DOHH2 (cell line): Measurements from ENCODE around the gene MRC2.
"Not testable (repeated sequence)": the region's sequence is repeated elsewhere in the genome, so short reads cannot be mapped to it uniquely, and the experiment has no call there.

Source experiments
- H3F3A ChIP-seq: fragments of 200-600 bp; sonication (generic), shearing (Covaris generic); 2 replicates; pipeline ENCODE4 v1.6.0; 2016; ENCODE audit warnings: antibody characterized with exemption, mild to moderate bottlenecking; ENCODE audit not compliant: control insufficient read depth, insufficient read depth
- H3K27ac ChIP-seq: fragments of 200-600 bp; sonication (generic); 2 replicates; pipeline ENCODE4 v1.5.1; 2014; ENCODE audit warnings: low read depth, mild to moderate bottlenecking, low read length, moderate library complexity
- H3K27me3 ChIP-seq: fragments of 200-600 bp; sonication (generic); 2 replicates; pipeline ENCODE4 v1.6.1; 2014; ENCODE audit warnings: mild to moderate bottlenecking, low read length, mixed read lengths; ENCODE audit not compliant: control insufficient read depth
- H3K36me3 ChIP-seq: fragments of 200-600 bp; sonication (generic); 2 replicates; pipeline ENCODE4 v1.6.1; 2014; ENCODE audit warnings: mild to moderate bottlenecking, low read length, moderate library complexity, mixed read lengths; ENCODE audit not compliant: control insufficient read depth
- H3K4me1 ChIP-seq: fragments of 200-600 bp; sonication (generic); 2 replicates; pipeline ENCODE4 v1.6.1; 2014; ENCODE audit warnings: mild to moderate bottlenecking, low read length, mixed read lengths; ENCODE audit not compliant: control insufficient read depth
- H3K4me2 ChIP-seq: fragments of 200-600 bp; sonication (generic); 2 replicates; pipeline ENCODE4 v1.6.0; 2014; ENCODE audit warnings: mild to moderate bottlenecking, low read length, moderate library complexity
- H3K4me3 ChIP-seq: fragments of 200-600 bp; sonication (generic); 2 replicates; pipeline ENCODE4 v1.5.1; 2014; ENCODE audit warnings: mild to moderate bottlenecking, low read length, mixed read lengths
- H3K79me2 ChIP-seq: fragments of 200-600 bp; sonication (generic); 2 replicates; pipeline ENCODE4 v1.6.1; 2014; ENCODE audit warnings: mild to moderate bottlenecking, low read length, mixed read lengths; ENCODE audit not compliant: control insufficient read depth
- H3K9me2 ChIP-seq: fragments of 200-600 bp; sonication (generic); replicated peaks from 2 replicates; pipeline ENCODE4 v1.6.1; 2014; ENCODE audit warnings: mild to moderate bottlenecking, low read length, mixed read lengths; ENCODE audit not compliant: control insufficient read depth
- H3K9me3 ChIP-seq: fragments of 200-600 bp; sonication (generic); 2 replicates; pipeline ENCODE4 v1.6.1; 2014; ENCODE audit warnings: antibody characterized with exemption, low read length, mixed read lengths; ENCODE audit not compliant: control insufficient read depth, insufficient read depth
- H4K20me1 ChIP-seq: fragments of 200-600 bp; sonication (generic); 2 replicates; pipeline ENCODE4 v1.6.0; 2014; ENCODE audit warnings: low read depth, mild to moderate bottlenecking, antibody characterized with exemption, low read length, moderate library complexity; ENCODE audit not compliant: control insufficient read depth, insufficient read depth
- CTCF ChIP-seq: fragments of 200-600 bp; sonication (generic); IDR thresholded peaks from one replicate; pipeline ENCODE4 v1.5.1; 2014; ENCODE audit warnings: antibody characterized with exemption, mild to moderate bottlenecking, low read depth, low read length; ENCODE audit not compliant: poor library complexity, severe bottlenecking
- EZH2phosphoT487 ChIP-seq: fragments of 200-600 bp; sonication (generic); IDR thresholded peaks from 2 replicates; pipeline ENCODE4 v1.6.1; 2017; ENCODE audit warnings: borderline replicate concordance, mild to moderate bottlenecking, antibody characterized with exemption, low read length, moderate library complexity, mixed read lengths

Gene MRC2

GRCh38 chr17:62692159-62692651 lies 64.7 kb downstream of the MRC2 start:
- H3K4me3 ChIP-seq = no peak overlapping the region
- TF ChIP-seq CTCF (no peak), EZH2phosphoT487 (no peak)
- H3K79me2 ChIP-seq = no peaks in the 10 kb centered on the region
- H3K9me2 ChIP-seq = no peaks in the 10 kb centered on the region
- no peaks in the 10 kb centered on the region for H3F3A ChIP-seq
- no peaks in the 10 kb centered on the region for H3K4me1 ChIP-seq
- H3K36me3 ChIP-seq = no peaks in the 10 kb centered on the region
- no peak overlapping the region for H3K27ac ChIP-seq
- H4K20me1 ChIP-seq = no peaks in the 10 kb centered on the region
- no peaks in the 10 kb centered on the region for H3K27me3 ChIP-seq
- H3K4me2 ChIP-seq = no peak overlapping the region
- no peaks in the 10 kb centered on the region for H3K9me3 ChIP-seq

- H3K27ac ChIP-seq = no peak overlapping the region
- H3F3A ChIP-seq = no peaks in the 10 kb centered on the region
- H3K79me2 ChIP-seq = no peaks in the 10 kb centered on the region
- no peaks in the 10 kb centered on the region for H3K9me2 ChIP-seq
- no peak overlapping the region for H3K4me2 ChIP-seq
- H3K36me3 ChIP-seq = no peaks in the 10 kb centered on the region
- TF ChIP-seq CTCF = peak; percentile 38
- TF ChIP-seq EZH2phosphoT487 = no peak
- H3K27me3 ChIP-seq = no peaks in the 10 kb centered on the region
- no peaks in the 10 kb centered on the region for H4K20me1 ChIP-seq
- H3K9me3 ChIP-seq = no peaks in the 10 kb centered on the region
- H3K4me1 ChIP-seq = no peaks in the 10 kb centered on the region
- H3K4me3 ChIP-seq = no peak overlapping the region
Observed at GRCh38 chr17:62692721-62693431, 65.4 kb downstream of the MRC2 start.

- Histone ChIP-seq H3K9me2 (no peaks in the 10 kb centered on the region), H3K4me2 (no peak overlapping the region), H3K36me3 (no peaks in the 10 kb centered on the region), H3K27ac (no peak overlapping the region), H3K4me1 (no peaks in the 10 kb centered on the region), H3F3A (no peaks in the 10 kb centered on the region), H3K27me3 (no peaks in the 10 kb centered on the region), H4K20me1 (no peaks in the 10 kb centered on the region), H3K9me3 (no peaks in the 10 kb centered on the region), H3K79me2 (no peaks in the 10 kb centered on the region), H3K4me3 (no peak overlapping the region)
- TF ChIP-seq EZH2phosphoT487 (no peak), CTCF (no peak)
Observed at GRCh38 chr17:62693616-62694409, 66.3 kb downstream of the MRC2 start.

- H3K36me3 ChIP-seq, H3K4me3 ChIP-seq, H3K27ac ChIP-seq, H3K4me1 ChIP-seq, H3K9me2 ChIP-seq, H3K4me2 ChIP-seq, H3K9me3 ChIP-seq, H3F3A ChIP-seq, H3K79me2 ChIP-seq, H4K20me1 ChIP-seq, H3K27me3 ChIP-seq: not testable (repeated sequence)
Observed at GRCh38 chr17:62695093-62695738, 67.7 kb downstream of the MRC2 start.
